ENCODE measurements around the gene RRP9.
"Not testable (repeated sequence)": the region's sequence is repeated elsewhere in the genome, so short reads cannot be mapped to it uniquely, and the experiment has no call there.

The RRP9 gene

GRCh38 chr3:51904034-51904823, 37.5 kb downstream of the RRP9 start:
- no peak for DNase-seq (ENCODE audit: low spot score)

GRCh38 chr3:51902361-51902760, 39.3 kb downstream of the RRP9 start:
- not testable (repeated sequence) for DNase-seq (ENCODE audit: low spot score)

- not testable (repeated sequence) for DNase-seq (ENCODE audit: low spot score)
Observed at GRCh38 chr3:51900043-51900442, 41.7 kb downstream of the RRP9 start.

GRCh38 chr3:51897391-51897790, 44.3 kb downstream of the RRP9 start:
- DNase-seq (ENCODE audit: low spot score) = no peak

GRCh38 chr3:51896607-51897305, 44.9 kb downstream of the RRP9 start:
- DNase-seq (ENCODE audit: low spot score) = no peak

GRCh38 chr3:51894939-51895338, 46.8 kb downstream of the RRP9 start:
- DNase-seq (ENCODE audit: low spot score) = no peak

- no peak for DNase-seq (ENCODE audit: low spot score)
Observed at GRCh38 chr3:51894391-51894790, 47.3 kb downstream of the RRP9 start.

GRCh38 chr3:51891242-51892039, 50.3 kb downstream of the RRP9 start:
- DNase-seq (ENCODE audit: low spot score) = no peak

GRCh38 chr3:51888463-51889105, 53.1 kb downstream of the RRP9 start:
- no peak for DNase-seq (ENCODE audit: low spot score)

GRCh38 chr3:51887620-51888019, 54.1 kb downstream of the RRP9 start:
- no peak for DNase-seq (ENCODE audit: low spot score)

- DNase-seq (ENCODE audit: low spot score) = no peak
Observed at GRCh38 chr3:51886447-51886846, 55.3 kb downstream of the RRP9 start.

Measured in iPS-NIHi11 (cell line).